ENCODE results near the gene TPP1.

TPP1 gene

DNA sequence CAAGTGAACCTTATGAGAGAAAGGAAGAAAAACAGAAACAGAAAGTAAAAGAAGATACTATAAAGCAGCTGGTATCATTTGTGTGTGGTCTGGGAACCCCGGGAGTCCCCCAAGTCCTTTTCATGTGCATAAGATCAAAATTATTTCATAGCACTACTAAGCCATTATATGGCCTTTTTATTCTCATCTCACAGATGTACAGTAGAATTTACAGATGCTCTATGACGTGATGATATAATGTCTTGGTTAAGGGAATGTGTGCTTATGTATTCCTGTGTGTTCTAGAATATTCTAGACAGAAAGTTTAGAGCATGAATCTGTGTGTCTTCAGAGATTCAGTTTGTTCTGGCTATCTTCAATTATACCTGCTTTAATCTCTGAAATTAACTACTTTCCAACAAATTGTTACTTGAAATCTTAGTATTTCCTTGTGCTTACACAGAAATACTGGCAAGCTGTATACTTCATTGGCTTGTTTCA lies 8.6 kb upstream of the TPP1 start:
- no peak for DNase-seq (ENCODE audit: low spot score)

DNA sequence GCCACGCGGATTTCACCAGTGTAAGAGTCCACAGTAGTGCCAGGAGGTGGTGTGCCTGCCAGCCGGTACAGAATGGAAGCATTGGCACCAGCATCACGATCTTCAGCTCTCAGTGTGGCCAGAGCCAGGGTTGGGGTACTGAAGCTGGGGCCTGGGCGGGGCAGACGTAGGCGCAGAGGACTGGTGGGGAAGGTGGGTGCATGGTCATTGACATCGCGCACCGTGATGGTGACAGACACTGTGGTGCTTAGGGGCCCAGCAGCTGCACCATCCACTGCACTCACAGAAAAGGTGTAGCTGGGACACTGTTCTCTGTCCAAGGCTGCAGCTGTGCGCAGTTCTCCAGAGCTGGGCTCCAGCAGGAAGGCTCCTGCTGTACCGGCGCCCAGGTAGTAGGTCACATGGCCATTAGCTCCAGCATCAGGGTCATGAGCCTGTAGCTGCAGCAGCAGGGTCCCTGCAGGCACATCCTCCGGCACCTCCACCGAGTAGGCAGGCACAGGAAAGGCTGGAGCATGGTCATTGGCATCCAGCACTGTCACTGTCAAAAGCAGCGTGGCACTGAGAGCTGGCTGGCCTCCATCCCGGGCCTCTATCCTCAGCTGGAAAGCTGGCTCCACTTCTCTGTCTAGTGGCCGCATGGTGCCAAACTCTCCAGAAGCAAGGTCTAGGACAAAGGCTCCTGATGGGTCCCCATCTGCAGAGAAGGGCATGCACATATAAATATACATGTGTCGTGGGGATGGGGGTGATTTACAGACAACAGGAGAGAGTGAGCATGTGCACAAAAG lies 7.9 kb upstream of the TPP1 start:
- DNase-seq (ENCODE audit: low spot score) = no peak

DNA sequence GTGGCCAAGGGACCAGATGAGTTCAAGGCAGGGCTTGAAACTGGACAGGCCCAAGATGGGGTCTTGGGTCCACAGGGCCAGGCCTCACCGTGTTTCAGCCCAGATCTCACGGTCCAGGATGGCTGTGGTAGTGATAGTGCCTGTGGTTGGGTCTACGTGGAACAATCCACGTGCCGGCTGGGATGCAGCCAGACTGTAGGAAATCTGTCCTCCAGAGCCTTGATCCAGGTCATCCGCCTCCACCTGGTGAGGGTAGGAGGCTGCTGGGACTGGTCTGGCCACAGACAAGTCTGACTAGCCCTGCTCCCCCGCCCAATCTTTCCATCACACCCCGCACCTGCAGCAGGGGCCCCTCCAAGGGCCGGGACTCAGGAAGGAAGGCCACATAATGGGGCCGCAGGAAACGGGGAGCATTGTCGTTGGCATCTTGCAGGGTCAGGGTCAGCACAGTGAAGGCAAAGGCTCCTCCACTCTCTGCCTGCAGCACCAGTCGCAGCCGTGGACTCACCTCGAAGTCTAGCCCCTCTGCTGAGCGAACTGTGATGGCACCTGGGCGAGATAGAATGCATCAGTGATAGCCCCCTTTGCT lies 6.7 kb upstream of the TPP1 start:
- DNase-seq (ENCODE audit: low spot score) = no peak

DNA sequence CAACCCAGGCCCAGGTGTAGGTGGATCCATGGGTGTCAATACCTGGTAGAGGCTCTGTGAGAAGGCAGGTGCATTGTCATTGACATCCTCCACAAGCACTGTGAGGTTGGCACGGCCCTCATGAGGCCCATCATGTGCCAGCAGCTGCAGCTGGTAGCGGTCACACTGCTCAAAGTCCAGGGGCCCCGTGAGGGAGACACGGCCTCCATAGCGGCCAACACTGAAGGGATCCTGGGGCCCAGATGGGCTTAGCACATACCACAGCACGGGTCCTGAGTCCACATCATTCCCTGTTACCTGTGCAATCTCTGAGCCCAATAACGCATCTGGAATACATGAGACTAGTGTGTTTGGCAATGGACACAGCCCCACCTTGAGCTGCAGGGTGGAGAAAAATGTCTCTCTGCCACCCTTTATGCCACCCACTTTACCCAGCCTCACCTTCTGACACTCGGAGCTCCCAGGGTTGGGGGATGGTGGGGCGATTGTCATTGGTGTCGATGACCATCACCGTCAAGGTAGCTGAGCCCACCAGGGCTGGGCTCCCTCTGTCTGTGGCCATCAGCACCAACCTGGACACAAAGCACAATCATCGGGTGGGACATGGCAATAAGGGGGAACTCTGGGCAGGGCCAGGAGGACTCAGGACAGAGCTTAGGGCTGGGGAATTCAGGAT lies 6.1 kb upstream of the TPP1 start:
- DNase-seq (ENCODE audit: low spot score) = no peak

DNA sequence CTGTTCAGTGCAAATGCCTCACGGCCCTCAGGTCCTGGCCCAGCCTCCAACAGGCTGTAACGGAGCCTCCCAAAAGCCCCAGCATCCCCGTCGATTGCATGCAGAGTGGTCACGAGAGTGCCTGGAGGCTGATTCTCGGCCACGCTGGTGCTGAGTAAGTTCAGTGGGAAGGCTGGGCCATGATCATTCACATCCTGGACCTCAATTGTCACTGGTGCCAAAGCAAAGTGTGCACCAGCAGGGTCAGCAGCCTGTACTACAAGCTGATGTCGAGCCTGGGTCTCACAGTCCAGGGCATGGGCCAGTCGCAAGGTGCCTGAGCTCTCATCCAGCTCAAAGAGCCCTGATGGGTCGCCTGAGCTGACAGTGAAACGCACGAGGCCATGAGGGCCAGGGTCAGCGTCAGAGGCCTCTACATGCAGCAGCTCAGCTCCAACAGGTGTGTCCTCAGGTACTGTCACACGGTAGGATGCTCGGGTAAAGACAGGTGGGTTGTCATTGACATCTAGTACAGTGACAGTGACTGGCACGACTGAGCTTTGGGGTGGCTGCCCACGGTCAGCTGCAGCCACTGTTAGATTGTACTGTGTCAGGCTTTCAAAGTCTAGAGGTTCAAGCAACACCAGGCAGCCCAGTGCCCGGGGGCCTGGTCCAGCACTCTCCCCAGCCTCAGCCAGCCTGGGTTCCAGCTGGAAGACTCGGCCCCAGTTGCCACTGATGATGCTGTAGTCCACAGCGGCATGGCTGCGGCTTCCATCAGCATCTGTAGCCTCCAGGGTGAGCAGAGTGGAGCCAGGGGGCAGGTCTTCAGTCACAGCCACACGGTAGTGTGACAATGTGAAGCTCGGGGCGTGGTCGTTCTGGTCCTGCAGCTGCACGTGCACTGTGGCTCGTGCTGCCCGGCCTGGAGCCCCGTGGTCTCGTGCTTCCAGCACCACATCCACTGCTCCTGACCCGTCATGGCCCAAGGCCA lies 4.5 kb upstream of the TPP1 start:
- no peak for DNase-seq (ENCODE audit: low spot score)

DNA sequence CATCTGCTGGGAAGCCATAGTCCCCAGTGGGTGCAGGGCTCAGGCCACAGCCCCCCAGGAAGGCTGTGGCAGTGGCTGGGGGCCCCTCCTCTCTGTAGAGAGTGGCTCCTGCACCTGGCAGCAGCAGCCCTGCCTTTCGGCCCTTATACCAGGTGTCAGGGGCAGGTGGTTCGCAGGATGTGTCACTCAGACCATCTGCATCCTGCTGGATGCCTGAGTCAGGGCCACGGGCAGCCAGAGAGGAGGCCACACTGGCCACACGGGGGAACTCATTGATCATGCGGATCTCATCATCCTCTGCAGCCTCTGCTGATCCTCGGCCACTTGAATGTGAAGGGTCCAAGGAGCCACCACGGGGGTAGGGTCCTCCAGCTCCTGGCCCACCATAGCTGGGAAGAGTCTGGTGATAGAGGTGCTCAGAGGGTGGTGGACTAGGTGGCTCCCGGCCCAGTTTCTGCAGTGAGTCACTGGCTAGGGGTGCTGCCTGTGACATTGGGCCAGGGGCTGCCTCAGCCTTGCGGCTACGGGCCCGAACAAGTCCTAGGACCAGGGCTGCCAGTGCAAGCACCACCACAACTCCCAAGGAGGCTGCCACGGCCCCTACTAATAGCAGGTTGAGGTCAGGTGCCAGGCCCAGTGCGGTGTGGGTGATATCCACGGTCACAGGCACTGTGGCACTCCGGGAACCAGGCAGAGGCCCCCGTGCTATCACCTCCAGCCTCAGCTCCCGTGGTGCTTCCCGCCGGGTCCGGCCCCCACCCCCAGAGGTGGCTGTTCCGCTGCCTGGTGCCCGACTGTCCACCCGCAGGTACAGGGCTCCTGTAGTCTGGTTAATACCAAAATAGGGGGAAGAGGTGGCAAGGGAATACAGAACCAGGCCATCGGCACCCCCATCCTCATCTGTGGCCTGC lies 3.3 kb upstream of the TPP1 start:
- DNase-seq (ENCODE audit: low spot score) = peak; percentile 27

DNA sequence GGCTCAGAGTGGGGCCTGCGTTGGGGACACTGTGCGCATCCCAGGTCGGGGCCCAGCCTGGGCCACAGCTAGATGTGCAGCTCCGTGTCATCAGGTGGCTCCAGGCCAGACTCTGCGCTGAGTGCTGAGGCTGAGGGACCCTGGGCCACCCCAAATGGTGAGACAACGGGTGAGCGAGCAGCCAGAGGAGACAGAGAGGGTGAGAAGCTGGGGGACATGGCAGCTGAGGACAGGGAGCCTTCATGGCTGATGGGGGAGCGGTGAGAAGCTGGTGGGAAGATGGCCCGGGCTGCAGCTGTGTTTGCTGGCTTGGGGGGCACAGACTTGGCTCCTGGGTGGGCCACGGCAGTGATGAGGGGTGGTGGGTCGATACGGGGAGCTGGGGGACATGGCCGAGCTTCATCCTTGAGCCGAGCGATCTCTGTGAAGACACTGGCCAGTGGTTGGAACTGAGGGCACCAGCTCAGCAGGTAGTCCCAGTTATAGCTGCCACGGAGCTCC lies 2.5 kb upstream of the TPP1 start:
- DNase-seq (ENCODE audit: low spot score) = no peak

DNA sequence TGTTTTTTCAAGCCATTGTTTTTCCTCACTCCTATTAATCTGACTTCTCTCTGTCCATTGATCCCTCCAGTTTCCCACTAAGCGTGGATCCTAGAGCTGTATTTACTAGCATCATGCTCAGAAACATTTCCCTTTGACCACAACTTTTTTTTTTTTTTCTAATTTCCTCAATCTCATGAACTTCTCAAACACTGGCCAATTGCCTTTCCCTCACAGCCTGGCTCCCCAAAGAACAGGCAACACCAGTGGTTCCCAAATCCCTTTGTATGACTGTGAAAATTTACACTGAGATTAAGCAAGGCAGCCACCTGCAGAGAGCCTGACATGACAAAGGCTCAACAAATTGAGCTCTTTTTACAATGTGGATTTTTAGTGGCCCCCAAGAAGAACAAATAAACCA lies 1.4 kb upstream of the TPP1 start:
- no peak for DNase-seq (ENCODE audit: low spot score)

DNA sequence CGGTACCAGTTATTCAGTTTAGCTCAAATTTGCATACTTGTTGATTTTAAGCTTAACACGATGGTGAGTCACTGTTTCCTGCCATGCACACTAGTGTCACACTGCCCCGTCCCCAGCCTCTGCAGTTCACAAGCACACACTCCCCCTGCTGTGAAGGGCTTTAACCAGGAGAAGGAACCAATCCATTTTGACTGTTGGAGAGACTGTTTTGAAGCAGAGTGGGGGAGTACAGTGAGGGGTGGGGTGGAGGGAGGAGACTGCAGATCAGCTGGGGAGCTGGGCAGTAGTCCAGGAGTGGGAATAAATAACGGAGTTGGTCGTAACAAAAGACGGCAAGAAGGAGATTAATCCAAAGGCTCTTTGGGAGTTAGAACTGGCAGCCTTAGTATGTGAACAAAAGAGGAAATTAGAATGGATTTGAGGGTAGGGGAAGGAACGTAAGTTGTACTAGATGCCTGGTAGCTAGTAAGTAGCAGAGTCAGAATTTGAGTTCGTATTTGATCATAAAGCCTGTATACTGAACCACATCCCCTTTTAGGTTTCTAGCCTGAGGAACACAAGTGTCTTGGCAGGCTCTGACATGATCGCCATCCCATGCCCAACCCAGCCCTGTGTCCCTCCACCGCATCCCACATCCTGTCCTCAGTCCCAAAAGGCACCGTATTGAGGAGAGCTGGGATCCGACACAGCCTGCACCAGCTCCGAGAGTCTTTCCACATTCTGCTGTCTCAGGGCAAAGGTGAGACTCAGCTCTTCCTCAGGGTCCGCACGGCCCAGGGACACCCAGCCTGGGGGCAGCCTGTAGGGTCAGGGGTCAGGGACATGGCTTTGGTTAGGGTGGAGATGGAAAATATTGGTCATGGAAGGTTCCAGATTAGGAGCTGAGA lies 862 bp downstream of the TPP1 start:
- peak; percentile 85 for DNase-seq (ENCODE audit: low spot score)

DNA sequence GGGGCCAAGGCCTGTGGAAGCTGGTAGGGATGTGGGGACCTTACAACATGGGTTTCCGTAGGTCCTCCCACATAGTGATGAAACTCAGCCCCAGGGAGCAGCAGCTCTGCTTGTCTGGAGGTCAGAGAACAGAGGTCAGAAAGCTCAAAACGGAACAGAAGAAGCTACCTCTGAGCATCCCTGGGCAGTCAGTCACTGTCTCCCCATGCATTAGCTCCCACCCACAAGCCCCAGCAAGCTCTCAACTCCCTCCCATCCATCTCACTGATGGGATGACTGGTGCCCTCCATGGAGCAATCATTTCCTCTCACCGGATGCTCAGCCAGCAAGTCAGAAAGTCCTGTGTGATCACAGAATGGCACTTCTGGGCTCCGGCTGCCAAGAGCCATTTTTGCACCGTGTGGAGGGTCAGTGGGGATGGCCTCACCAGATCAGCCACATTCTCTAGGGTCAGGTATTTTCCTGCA lies 1.9 kb downstream of the TPP1 start:
- DNase-seq (ENCODE audit: low spot score) = peak; percentile 57

DNA sequence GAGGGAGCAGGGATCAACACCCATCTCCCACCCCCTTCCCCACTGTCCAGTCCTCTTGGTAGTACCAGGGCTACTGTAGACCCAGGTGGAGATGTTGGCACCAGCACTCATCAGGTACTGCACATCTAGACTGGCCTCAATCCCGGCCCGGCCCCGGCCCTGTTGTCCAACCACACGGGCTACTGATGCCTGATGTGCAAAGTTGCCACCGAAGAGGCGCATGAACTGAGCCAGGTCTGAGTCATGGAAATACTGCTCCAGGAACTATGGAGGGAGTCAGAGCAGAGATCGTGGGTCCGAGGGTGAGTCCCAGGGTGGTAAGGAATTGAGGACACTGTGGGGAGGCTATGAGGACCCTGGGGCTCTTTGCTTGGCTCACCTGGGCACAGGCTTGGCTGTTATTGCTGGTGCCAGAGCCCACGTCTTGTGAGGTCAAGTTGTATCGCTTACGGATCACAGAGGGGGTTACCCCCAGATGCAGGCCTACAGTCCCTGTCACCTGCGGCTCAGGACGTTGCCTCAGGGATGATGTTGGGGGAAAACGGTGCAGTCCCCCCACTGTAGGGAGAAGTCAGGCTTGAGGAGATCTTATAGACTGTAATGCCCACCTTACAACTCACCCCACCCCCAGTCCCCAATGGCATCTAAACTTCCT lies 2.5 kb downstream of the TPP1 start:
- DNase-seq (ENCODE audit: low spot score) = no peak

DNA sequence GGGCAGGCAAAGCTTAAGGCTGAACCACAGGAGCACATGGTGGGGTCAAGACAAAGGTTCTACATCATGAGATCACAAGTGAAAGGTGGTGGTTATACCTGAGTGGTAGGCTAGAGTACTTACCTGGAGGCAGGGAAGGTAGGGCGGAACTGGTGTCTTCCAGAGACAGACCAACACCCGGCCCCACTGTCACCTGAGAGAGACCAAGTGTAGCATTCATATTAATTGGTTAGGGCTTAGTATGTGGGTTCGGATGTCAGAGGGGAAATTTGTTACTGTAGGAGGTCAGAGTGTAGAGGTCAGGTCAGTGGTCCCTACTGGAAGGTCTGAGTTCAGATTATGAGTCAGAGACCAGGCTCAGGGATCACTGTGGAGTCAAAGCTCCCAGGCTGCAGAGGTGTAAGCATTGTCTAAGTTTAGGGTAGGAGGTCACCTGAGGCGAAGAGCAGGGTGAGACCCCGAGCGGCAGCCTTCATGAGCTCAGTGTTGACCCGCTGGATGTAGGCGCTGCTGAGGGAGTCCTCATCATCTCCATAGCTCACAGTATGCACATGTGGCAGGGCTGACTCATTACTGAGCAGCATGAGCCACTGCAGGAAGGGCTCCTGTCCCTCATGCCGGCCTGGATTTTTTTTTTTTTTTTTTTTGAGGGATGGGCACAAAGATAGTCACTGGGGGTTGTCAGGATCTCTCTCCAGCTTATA lies 3.2 kb downstream of the TPP1 start:
- peak; percentile 51 for DNase-seq (ENCODE audit: low spot score)

DNA sequence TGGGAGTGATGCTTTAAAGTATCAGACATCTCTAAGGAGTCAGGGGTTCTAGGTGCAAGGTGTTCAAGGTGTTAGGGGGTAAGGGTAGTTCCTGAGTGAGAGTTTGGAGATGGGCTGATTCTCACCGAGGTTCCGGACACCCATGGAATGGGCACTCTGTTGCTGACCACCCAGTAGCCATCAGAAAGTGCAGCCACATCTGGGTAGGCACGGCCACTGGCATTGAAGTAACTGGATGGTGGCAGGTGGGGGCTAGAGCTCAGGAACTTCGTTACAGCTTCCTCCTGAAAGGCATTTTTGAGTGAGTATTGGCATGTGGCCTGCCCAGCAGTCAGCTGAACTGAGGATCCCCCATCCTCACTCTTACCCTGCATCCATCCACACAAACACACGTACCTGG lies 4.2 kb downstream of the TPP1 start:
- no peak for DNase-seq (ENCODE audit: low spot score)

DNA sequence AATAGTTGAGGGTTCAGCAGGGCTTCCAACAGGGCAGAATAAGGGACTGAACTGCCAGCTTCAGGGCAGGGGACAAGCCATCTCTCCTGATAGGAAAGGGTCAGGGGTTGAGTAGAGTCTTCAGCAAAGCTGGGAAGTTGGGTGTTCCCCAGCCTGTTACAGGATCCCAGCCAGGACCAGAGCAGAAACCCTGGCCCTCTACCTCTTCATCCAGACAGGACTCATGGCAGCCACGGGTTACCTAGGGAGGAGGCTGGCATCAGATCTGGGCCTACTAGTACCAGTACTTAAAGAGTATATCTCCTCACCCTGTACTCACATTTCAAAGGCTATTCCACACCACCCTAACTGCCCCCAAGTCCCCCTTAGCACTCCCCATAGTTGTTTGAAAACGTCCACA lies 4.8 kb downstream of the TPP1 start:
- DNase-seq (ENCODE audit: low spot score) = no peak

DNA sequence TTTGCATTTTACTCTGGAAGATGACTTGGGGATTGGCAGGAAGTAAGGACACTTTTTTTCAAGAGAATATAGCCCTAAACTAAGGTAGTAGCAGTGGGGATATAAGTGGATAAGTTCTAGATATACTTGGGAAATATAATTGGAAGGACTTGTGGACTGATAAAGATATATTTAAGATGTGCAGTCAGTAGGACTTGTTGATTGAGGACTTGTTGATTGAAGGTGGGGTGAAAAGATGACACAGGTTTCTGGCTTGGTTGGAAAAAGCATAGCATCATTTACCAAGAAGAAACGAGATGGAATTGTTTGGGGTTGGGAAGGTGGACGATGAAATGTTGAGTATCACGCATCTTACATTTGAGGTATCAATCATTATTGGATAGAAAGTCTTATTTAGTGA lies 5.7 kb downstream of the TPP1 start:
- no peak for DNase-seq (ENCODE audit: low spot score)

DNA sequence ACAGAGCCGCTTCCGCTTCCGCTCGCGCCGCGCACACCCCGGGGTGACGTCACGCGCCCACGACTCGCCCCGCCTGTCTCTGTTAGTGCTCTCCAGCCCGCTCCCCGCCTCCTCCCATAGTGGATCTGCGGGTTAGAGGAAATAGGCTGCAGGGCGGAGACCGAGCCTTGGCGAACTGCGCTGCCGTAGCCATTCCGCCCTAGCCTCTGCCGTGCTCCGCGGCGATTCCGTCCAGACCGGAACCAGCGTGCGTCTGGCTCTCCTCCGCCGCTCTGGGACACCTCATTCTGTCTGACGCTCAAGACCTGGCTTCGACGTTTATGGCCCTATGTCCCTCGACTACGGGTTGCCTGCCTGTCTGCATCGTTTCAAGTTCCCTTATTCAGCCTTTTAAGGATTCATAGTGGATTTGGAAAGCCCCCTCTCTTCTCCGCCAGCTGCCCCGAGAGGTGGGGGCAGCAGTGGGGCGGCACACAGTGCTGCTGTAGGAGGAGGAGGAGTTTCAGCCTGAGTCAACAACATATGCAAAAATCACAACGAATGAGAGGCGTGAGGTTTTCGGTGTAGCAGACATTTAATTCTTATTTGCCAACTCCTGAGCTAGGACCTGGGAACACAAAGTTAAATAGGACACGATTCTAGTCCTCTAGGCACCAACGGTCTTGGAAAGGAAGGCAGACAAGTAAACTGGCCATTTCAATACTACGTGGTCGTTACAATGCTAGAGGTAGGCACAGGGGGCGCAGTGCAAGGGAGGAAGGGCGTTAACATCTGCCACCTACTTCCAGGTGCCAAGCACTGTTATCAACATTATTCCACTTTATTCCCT lies 6.8 kb downstream of the TPP1 start, which contains the start of gene TAF10:
TSS of gene TAF10 (minus strand) at position 4 of the 829 bp plus-strand sequence. CDS start 27 bp downstream, outside the sequence.
- DNase-seq (ENCODE audit: low spot score) = peak; percentile 94

DNA sequence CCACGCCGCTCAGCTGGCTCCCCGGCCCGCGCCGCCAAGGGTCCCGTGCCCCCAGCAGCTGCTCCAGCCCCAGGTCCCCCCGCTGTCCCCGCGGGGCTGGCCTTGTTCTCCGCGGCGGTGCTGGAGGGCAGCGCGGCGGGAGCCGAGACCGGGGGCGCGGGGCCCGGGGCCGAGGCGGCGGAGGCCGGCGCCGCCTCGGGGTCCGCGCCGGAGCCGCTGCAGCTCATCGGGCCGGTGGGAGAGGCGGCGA lies 7.3 kb downstream of the TPP1 start:
- DNase-seq (ENCODE audit: low spot score) = no peak

Data from RKO (cell line).